SKM-1 treated with dmso at 0.1 percent for 144 hours (cell line): ENCODE measurements around the gene PRRT4.

Source experiments
- DNase-seq: peaks from one replicate; lab custom pipeline; 2025; ENCODE audit not compliant: unreplicated experiment; lab: John Stamatoyannopoulos, UW

PRRT4 gene

GRCh38 chr7:128395748-128396147, 34.3 kb upstream of the PRRT4 start:
- no peak for DNase-seq

- no peak for DNase-seq
These were observed 33.5 kb upstream of the PRRT4 start for GRCh38 chr7:128394904-128395496.

GRCh38 chr7:128393526-128394330, 32.2 kb upstream of the PRRT4 start:
- no peak for DNase-seq

- no peak for DNase-seq
These were observed 31.2 kb upstream of the PRRT4 start for GRCh38 chr7:128392446-128393327.

GRCh38 chr7:128391805-128392204, 30.3 kb upstream of the PRRT4 start:
- no peak for DNase-seq

- no peak for DNase-seq
These were observed 29.5 kb upstream of the PRRT4 start for GRCh38 chr7:128390871-128391565.

GRCh38 chr7:128389618-128390329, 28.3 kb upstream of the PRRT4 start:
- DNase-seq = no peak

- no peak for DNase-seq
These were observed 27.7 kb upstream of the PRRT4 start for GRCh38 chr7:128389085-128389617.

- peak; percentile 18 for DNase-seq
These were observed 26.6 kb upstream of the PRRT4 start for GRCh38 chr7:128388145-128388485.

GRCh38 chr7:128387216-128388144, 26.0 kb upstream of the PRRT4 start:
- peak; percentile 79 for DNase-seq

- peak; percentile 29 for DNase-seq
These were observed 24.8 kb upstream of the PRRT4 start for GRCh38 chr7:128385988-128386925.

- DNase-seq = no peak
These were observed 23.2 kb upstream of the PRRT4 start for GRCh38 chr7:128384726-128385125.

GRCh38 chr7:128383776-128384175, 22.3 kb upstream of the PRRT4 start:
- DNase-seq = no peak

GRCh38 chr7:128381161-128381821, 19.8 kb upstream of the PRRT4 start:
- peak; percentile 72 for DNase-seq

- no peak for DNase-seq
These were observed 19.1 kb upstream of the PRRT4 start for GRCh38 chr7:128380483-128381106.

GRCh38 chr7:128379900-128380479, 18.5 kb upstream of the PRRT4 start:
- no peak for DNase-seq

- peak; percentile 32 for DNase-seq
These were observed 17.1 kb upstream of the PRRT4 start for GRCh38 chr7:128378637-128379036.
